Kidney capillary endothelial cell (primary cell): ENCODE data around the gene HK1.
"Not testable (repeated sequence)": the region's sequence is repeated elsewhere in the genome, so short reads cannot be mapped to it uniquely, and the experiment has no call there.

ENCODE experiments used
- DNase-seq: peaks from one replicate; pipeline ENCODE4 v3.0.0-alpha.2; 2018; ENCODE audit warnings: low spot score

Gene HK1

DNA sequence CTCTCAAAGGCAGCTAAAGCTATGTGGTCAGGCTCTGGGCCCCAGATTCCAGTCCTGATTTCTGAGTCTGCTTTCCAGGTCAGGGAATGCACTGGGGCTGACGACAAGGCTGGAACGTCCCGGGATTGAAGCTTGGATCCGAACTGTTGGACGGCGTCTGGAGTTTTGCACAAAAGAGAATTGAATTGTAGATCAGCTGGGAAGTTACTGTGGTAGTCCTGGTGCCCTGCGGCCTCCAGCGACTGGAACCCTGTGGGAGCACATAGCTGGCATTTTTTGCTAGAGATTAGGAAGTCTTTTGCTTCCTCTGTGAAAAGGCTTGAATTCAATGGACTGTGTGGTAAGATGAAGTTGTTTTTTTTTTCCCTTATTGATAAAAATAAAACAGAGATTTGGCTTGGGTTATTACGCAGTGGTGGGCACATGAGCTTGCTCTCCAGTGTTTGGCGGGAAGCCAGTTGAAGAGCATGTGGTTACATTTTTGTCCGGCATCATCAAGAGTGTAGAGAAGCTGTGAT lies at the start of gene HK1:
Gene HK1, plus strand, starts transcription at position 51 of the 518 bp plus-strand sequence.
- peak; percentile 6 for DNase-seq

DNA sequence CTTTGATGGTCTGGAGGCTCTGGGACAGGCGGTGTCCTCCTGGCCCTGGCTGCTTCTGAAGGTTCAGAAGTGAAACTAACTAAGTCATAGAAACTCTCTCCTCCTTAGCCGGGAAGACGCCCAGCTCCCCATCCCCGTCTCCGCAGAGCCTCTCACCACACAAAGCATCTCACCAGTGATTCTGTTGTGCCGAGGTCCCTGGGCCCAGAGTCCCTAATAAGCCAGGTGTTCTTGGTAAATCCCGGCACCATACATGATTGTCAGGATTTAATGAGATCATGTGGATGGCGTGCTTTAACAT lies 48.7 kb upstream of the HK1 start:
- DNase-seq = no peak

DNA sequence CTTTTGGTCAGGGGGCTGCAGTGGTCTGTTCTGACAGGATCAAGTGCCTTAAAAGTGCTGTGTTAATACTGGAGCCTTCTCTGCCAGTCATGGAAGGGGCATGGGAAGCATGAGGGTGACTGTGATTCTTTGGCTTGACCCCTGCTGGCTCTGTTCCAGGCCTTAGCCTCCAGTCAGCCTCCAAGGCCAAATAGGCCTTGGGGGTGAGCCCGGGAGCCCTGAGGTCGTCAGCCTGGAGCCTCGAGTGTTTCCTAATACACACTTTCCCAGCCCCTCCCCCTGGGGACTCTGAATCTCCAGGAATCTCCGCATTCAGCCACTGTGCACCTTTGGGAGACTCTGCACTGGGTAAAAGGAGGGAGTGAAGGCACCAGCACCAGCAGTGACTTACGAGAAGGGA lies 48.2 kb upstream of the HK1 start:
- DNase-seq = no peak

DNA sequence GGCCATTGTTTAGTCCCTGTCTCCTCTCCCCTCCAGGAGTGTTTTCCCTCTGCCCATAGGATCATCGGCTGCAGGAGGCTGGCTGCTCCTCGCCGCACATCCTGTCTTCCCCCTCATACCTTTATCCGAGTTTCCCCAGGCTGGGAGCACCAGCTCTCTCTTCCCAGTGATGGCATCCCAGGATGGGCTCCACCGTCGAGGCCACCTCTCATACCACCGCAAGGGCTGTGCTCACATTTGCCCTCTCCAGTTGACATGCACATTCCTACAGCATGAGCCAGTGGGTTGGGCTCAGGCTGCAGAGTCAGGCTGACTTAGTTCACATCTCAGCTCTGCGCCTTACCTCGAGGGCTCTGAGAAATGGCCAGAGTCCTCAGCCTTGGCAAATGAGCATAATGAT lies 46.0 kb upstream of the HK1 start:
- DNase-seq = no peak

DNA sequence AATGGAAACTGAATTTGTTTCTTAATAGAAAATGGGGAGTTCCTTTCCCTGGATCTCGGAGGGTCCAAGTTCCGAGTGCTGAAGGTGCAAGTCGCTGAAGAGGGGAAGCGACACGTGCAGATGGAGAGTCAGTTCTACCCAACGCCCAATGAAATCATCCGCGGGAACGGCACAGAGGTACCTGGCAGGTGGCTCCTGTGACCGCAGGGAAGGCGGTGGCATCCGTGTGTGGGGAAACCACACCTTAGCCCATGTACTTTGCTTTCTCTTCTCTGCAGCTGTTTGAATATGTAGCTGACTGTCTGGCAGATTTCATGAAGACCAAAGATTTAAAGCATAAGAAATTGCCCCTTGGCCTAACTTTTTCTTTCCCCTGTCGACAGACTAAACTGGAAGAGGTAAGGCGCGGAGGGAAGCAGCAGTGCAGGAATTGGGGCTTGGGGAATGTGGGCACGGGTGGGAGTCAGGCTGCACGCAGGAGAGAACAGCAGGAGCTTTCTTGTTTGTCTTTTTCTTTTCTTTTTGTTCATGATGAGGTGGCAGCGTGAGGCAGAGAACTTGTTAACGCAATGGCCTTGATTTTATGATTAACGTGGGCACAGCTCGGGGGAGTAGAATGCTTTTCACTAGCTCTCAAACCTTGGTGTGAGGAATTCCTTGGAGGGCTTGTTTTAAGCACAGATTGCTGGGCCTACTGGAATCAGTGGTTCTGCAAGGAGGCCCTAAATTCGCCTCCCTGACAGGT lies 45.4 kb upstream of the HK1 start:
- DNase-seq = no peak

DNA sequence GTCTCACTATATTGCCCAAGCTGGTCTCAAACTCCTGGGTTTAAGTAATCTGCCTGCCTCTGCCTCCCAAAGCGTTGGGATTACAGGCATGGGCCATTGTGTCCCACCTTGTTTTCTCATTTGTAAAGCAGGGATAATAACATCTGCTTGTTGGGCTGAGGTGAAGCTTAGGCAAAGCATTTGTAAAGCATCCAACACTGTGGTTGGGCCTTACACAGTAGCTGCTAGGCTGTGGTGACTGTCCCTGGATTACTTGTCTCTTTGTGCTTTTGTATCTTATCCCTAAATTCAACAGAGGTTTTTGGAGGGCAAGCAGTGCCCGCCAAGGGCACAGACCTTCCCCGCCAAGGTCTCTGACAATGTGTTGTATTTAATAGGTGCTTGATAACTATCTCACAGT lies 43.8 kb upstream of the HK1 start:
- no peak for DNase-seq

DNA sequence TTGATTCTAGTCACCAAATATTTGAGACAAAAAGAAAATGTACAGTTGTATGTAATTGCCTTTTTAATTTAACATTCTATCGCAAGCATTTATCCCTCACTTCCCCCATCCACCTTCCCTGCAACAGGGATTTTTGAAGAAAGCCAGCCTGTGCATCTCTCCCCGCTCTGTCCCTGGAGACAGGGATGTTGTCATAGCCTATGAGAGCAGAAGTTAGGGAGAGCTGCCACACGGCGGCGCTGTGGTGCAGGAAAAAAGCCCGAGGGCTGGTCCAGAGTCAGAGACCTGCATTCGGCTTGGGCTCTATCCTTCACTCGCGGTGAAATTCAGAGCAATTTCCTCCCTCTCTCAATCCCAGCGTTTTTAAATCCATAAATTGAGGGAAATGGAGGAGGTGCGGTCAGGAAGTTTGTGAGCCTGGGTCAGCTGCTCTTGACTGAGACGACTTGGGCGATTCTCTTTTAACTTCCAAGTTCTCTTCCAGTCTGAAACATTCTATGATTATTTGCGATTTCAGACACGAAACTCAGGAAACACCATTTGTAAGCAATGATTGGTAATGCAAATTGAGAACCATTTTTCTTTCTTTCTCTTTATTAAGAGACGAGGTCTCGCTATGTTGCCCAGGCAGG lies 40.7 kb upstream of the HK1 start:
- DNase-seq = peak; percentile 85

DNA sequence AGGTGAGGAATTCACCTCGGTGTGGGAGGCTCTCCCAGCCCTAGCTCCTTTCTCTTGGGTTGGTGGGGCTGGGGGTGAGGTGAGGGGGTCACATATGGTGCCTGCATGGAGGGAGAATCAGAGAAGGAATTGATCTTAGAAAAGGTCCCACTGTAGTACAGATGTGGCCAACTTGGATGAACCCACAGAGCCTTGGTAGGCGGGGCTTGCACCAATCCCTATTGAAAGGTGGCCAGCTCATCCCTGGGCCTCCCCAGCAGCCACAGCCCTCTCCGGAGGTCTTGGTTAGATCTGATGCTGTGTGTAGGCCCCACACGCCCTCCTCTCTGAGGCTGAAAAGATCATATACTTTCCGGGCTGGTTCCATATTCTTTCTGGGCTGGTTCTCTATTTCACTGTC lies 39.2 kb upstream of the HK1 start:
- no peak for DNase-seq

DNA sequence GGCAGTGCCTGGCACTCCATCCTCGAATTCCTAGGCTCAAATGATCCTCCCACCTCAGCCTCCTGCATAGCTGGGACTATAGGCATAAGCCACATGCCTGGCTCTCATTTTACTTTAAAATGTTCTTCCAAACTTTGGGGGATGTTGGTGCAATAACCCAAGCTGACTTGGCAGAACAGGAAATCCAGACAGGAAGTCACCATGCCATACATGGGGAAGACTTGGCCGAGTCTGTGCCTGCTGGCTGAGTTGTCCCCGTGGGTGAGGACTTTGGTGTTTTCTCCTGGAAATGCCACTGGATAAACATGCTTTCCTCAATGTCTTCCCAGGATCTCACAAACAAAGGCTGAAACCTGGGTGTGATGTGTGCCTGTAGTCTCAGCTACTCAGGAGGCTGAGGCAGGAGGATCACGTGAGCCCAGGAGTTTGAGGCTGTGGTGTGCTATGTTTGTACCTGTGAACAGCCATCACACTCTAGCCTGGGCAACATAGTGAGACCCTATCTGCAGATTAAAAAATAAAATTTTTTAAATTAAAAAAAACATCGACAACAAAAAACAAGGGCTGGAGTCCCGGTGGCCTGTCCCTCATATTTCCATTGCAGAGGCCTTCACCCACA lies 38.4 kb upstream of the HK1 start:
- peak; percentile 51 for DNase-seq

DNA sequence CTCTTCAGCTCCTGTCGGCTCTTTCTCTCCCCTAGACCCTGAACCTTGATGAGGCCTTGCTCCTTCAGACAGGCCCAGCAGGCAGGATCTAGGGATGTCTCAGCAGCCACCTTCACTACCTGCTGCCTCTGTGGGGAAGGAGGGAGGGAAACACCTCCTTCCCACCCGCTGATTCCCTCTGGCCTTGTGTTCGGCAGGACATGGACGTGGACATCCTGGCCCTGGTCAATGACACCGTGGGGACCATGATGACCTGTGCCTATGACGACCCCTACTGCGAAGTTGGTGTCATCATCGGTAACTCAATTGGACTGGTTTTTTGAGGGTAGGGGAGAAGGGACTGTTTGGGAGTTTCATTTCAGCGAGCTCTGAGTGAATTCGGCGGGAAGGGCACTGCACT lies 37.8 kb upstream of the HK1 start:
- DNase-seq = no peak

DNA sequence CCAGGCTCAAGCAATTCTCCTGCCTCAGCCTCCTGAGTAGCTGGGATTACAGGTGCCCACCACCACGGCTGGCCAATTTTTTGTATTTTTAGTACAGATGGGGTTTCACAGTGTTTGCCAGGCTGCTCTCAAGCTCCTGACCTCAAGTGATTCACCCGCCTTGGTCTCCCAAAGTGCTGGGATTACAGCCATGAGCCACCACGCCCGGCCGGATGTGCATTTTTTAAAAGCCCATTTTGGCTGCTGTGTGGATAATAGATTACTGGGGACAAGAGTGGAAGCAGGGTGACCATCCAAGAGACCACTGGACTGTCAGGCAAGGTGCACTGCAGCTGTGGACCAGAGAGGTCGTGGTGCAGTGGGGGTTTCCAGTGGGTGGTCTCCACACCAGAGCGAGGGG lies 36.7 kb upstream of the HK1 start:
- DNase-seq = no peak

DNA sequence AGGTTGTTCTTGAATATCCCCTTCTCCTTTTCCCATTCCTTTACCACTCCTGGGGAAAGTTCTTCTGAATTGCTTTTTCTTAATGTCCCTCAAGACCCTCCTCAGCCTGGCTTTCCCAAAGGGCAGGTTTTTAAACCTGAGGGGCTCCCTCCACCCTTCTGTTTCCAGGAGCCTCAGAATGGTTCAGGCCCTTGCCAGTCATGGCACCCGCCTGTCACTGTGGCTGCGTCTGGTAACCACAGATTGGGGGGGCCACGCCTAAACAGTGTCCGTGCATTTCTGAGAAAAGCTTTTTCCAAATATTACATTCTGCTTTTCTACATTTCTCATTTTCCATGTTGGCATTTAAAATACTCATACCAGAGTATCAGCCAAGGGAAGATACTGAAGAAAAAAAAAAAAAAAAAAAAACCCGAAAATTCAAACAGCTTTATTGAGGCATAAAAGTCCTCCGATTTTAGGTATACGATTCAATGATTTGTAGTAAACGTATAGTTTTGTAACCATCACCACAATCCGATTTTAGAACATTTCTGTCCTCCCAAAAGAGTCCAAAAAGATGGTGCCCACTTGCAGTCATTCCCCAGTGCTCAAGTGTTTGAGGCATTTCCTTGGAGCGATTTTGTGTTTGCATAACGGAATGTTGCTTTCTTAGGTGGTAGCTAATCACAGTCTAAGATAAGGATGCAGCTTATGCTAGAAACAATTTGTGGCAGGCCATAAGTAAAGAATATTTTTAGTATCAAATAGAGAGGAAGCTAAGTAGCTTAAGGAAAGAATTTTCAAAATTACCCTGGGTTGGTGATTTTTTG lies 36.0 kb upstream of the HK1 start:
- no peak for DNase-seq

DNA sequence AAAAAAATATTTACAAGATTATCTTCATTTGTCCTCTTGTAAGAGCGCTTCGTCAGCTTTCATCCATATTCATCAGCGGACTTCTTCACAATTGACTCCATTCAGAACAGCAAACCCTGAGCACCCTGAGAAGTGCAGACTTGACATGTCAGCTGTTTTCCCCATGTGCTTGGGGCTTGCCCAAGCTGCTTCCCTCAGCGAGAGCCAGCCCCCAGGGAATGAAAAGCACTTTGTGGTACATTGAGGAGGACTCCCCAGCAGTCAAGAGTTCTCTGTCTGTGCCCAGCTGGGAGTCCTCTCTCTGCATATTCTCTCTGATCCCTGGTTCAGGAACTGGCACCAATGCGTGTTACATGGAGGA lies 35.5 kb upstream of the HK1 start:
- DNase-seq = no peak

DNA sequence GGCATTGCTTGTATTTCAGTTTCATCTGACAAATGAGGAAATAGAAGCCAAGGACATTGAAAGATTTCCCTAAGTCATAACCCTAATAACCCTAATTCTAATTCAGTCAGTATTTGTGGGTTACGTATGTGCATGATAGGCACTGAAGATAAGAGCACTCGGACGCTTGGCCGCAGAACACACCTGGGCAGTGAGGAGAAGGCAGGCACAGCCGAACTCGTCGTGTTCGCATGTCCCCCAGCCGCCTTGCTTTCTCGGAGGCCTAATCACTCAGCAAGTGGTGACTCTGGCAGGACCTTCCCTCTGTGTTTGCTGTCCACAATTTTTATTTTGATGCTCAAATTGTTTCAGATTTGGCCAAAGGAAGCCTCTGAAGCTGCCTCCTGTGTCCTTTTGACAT lies 34.5 kb upstream of the HK1 start:
- DNase-seq = no peak

DNA sequence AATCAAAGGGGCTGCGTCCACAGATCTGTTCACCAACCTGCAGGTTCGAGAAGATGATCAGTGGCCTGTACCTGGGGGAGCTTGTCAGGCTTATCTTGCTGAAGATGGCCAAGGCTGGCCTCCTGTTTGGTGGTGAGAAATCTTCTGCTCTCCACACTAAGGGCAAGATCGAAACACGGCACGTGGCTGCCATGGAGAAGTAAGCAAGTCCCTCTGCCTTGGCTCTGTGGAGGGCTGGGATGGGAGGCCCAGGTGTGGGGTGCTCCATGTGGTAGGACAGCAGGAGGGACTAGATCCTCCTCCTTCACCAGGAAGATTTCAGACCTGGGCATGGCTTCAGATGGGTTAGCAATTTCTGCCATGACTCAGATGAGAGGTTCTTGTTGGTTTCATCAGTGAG lies 32.3 kb upstream of the HK1 start:
- no peak for DNase-seq

DNA sequence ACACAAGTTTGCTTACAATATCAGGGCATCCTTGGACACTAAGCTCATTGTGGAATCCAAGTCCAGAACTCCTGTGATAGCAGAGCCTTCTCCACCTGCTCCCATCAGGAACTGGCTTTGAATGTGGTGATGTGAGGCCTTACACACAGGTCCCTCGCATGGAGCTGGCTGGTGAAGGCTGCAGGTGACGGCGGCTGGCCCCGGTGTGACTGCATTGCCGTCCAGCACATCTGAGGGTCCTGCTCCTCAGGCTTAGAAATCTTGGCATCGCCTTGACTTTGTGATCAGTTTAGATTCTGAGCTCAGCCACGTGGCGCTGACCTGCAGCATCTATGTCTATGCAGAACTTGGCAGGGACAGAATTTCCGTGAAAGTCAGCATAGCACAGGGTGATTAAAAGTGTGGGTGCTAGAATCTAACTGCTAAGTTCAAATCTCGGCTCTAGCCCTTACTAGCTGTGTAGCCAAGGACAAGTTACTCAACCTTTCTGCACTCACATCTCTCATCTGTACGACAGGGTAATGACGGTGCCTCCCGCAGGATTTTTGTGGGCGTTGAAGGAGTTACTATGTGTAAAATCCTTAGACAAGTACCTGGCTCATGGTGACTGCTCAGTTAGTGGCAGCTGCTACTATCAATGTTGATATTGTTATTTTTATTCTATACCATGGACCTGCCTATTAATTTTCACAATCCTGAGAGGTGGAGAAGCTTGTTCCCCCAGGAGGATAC lies 31.5 kb upstream of the HK1 start:
- DNase-seq = no peak

DNA sequence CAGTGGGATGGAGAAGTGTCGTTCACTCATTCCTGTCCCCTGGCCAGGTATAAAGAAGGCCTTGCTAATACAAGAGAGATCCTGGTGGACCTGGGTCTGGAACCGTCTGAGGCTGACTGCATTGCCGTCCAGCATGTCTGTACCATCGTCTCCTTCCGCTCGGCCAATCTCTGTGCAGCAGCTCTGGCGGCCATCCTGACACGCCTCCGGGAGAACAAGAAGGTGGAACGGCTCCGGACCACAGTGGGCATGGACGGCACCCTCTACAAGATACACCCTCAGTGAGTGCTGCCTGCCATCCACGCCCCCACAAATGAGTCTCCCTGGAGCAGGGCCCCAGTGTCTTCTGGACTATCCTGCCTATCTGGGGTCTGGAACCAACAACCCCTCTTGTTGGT lies 31.0 kb upstream of the HK1 start:
- DNase-seq = no peak

DNA sequence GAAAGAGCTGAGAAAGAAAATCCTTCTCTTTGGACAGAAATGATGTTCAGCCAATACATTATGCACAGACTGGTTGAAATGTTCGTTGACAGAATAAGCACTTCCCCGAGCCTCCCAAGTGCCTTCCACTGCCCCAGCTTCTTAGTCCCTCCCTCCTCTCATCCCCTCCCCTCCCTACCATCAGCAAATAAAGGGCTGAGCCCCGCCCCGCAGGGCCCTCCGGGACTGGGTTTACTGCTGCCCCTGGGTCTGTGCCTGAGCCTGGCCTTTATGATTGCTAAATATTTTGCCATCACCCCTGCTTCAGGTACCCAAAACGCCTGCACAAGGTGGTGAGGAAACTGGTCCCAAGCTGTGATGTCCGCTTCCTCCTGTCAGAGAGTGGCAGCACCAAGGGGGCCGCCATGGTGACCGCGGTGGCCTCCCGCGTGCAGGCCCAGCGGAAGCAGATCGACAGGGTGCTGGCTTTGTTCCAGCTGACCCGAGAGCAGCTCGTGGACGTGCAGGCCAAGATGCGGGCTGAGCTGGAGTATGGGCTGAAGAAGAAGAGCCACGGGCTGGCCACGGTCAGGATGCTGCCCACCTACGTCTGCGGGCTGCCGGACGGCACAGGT lies 30.1 kb upstream of the HK1 start:
- DNase-seq = no peak

DNA sequence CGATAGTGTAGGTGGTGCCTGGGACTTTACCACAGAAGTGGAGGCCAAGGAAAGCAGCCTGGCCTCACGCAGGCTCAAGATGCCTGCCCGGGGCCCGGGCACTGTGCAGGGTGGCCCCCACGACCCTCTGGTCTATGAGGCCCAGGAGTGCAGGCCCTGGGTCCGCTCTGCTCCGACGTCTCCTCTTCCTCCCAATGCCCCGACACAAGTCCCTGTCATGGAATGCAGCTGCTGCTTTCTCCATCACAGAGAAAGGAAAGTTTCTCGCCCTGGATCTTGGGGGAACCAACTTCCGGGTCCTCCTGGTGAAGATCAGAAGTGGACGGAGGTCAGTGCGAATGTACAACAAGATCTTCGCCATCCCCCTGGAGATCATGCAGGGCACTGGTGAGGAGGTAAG lies 28.3 kb upstream of the HK1 start:
- no peak for DNase-seq

DNA sequence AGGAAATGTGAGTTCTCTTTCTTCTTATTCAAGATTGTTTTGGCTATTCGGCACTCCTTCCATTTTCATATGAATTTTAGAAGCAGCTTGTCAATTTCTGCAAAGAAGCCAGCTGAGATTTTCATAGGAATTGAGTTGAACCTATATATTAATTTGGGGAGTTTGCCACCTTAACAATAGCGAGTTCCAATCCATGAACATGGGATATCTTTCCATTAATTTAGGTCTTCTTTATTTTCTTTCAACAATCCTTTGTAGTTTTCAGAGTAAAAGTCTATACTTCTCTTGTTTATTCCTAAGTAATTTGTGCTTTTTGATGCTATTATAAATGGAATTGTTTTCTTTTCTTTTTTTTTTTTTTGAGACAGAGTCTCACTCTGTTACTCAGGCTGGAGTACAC lies 26.9 kb upstream of the HK1 start:
- not testable (repeated sequence) for DNase-seq

DNA sequence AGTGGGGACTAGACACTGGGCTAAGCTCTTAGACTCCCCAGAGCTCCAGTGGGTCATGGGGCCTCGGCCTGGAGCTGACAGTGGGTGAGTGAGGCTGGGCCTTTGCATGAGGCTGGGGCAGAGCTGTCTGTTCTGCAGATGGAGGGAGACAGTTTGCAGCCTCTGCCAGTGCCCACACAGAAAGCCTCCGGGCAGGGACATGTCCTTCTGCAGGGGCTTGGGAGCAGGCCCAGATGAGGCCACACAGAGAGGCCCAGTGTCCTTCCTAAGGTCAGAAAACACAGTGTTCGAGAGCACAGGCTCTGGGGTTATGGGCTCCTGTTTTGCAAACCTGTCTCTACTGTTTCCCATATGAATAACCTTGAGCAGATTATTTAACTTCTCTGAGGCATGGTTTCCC lies 25.1 kb upstream of the HK1 start:
- DNase-seq = no peak

DNA sequence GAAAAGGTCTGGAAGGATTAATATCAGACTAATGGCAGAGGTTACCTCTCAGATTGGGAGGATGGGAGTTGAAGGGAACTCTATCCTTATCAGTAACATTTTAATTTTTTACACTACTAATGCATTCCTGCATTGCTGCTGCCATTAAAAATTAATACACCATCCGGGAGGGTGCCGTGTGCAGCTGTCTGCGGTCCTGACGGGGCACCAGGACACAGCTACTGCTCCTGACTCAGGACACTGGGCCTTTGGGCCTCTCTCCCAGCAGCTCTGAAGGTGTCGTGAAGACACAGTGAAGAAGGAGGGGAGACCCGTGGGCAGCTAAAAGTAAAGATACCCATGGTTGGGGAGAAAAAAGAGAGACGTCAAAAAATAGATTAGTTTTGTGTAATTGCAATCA lies 23.4 kb upstream of the HK1 start:
- no peak for DNase-seq
